Measurements from ENCODE around the gene RFX5. TPM values are rescaled to one million over a fixed set of nuclear protein-coding genes. Genes with fewer than 3 reads are reported as not detected.
A peak's percentile ranks its signal among the peaks of the same experiment; 100 is the strongest.

The RFX5 gene
- total RNA-seq, 1 donor from 2014 or later: 14.3 TPM

DNA sequence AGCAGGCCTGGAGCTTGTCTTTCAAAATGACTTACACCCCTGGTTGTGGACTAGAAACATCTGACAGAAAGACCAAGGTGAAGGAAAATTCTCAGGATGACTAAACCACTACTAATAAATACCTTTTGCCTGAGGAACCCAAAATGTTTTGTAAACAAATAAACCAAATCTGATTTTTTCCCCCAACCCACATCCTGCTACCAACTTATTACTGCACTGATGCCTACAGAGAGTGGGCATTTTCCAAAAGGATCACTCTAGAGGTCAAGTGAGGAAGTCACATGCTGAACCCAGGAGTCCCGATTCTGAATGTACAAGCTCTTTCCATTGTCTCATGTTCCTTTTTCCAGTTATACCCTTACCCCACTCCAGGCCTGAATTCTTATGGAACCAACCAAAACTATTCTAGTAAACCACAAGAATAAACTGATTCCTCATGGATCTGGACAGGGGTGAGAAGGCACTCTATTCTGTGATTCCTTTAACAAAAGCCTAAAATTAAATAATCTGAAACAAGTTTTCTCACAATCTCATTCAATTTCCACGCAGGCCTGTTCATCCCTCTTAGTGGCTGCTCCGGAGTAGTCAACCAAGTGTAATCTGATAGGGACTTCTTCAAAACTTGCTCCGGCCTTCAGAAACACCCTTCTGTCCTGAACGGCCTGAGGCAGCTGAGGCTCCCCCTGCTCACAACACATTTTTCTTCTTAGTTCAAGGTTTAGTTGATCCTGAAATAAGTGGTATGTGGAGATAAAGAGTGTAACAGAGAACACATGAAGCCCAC is 21.2 kb downstream of the RFX5 start:
- DNase-seq (ENCODE audit: low spot score in 2 of 2) (no peak), FAIRE-seq (no peak)

DNA sequence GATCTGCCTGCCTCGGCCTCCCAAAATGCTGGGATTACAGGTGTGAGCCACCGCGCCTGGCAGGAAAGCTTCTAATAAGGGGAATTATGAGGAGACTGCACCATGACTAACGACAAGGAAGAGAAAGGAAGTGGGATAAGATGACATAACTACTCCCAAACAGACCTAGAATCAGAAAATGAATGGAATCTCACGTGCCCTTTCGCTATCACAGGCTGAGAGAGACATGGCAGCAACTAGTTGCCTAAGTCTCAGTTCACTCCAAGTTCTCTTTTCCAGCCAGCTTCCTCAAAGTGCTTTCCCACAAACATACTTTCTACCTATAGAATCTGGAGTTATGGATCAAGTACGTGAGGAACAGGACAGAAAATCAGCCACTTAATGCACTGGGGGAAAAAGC is 21.8 kb downstream of the RFX5 start:
- no peak for FAIRE-seq
- no peak for DNase-seq (ENCODE audit: low spot score in 2 of 2)

DNA sequence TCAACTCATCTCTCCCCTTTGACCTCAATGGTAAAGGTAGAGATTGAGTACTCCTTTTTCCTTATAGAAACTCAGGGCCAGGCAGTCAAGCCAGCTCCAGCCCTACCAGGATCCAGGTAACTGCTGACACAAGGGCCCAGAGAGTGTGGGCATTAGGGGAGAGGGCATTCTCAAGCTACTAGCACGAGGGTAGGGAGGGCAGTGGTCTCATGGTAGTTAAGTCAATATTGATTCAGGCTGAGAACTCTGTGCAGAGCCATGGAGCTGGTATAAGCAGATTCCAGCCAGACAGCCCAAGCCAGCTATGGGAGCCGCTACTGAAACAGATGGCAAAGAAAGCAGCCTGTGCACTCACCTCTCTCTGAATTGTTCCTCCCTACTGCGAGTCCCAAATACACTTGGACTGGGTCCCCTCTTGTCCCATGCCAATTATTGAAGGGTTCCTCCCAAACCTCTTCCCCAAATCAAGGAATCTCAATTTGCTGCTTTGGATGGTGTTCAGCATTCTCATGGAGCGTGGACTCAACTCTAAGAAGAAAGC is 22.6 kb downstream of the RFX5 start:
- FAIRE-seq: no peak
- no peak for DNase-seq (ENCODE audit: low spot score in 2 of 2)

DNA sequence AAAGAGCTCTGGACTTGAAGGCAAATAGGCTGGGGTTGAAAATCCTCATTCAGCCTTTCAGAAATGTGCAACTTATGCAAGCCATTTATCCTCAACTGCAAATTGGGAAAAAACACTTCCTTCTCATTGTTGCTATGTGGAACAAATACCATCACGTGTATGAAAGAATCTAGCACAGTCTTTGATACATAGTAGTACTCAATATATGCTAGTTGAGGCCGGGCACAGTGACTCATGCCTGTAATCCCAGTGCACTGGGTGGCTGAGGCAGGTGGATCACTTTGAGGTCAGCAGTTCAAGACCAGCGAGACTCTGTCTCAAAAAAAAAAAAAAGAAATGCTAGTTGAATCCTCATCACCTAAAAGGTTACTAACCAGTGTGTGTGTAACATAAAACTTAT is 28.1 kb downstream of the RFX5 start:
- no peak for DNase-seq (ENCODE audit: low spot score in 2 of 2)
- no peak for FAIRE-seq

DNA sequence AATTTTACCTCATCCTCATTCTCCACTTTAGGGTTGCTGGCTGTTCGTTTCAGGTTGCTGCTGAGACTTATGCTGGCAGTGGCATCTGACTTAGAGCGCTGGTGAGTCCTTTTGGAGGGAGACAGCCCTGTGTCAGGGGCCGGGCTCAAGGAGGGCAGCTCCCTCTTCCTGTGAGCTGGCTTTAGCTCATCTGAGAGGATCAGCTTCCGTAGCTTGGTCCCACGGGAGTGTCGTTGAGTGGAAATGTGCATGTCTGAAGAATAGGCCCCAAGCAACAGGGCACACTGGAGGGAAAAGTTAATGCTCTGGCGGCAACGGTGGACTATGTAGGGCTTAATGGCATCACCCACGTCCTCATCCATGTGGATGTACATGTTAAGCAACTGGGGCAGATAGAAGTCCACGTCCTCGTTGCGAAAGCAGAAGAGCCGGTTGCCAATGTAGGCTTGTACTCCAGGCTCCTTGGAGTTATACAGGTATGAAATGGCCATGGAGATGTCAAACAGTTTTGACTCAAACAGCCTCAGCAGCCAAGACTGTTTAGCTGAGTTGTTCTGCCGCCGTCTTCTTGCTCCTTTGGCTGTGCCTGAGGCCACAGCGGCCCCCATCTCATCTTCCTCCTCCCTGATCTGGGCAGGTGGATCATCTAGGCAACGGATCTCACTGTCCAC is 31.4 kb downstream of the RFX5 start:
- DNase-seq (ENCODE audit: low spot score in 2 of 2) (no peak), FAIRE-seq (no peak)

DNA sequence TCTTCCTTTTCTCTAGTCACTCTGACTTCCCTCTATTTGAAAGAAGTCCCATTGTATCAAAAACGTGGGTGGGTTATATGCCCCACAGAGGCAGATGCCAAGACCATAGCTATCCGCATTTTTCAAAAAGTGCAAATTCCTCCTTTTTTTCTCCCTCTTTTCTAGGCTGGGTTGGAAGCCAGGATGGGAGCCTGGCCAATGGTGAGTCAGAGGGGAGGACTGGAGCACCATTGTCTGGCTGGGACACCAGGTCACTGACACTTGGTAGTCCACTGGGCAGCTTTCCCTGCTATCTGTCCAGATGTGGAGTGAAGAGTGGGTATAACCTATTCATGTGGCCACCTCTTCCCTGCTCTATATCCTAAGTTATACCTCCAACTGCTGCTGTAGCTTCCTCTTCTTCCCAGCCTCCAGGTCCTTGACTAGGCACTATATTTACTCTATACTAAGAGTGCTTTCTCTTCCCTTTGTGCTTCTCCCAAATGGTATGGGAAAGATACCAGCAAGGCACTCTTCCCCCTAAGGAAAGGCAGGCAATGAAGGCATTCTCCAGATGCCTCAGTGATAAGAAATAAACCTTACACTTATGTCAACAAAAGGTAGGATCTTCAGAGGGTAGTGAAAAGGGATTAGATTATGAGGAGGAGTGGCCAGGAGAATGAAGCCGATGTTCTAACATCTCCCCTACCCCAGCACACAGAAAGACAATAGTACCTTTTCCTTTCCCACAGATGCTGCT is 32.7 kb downstream of the RFX5 start:
- FAIRE-seq (no peak), DNase-seq (ENCODE audit: low spot score in 2 of 2) (peak; percentile 66 to 73)

- no peak for DNase-seq (ENCODE audit: low spot score in 2 of 2)
- no peak for FAIRE-seq
Measured at GRCh38 chr1:151313501-151313900, 33.6 kb downstream of the RFX5 start.

DNA sequence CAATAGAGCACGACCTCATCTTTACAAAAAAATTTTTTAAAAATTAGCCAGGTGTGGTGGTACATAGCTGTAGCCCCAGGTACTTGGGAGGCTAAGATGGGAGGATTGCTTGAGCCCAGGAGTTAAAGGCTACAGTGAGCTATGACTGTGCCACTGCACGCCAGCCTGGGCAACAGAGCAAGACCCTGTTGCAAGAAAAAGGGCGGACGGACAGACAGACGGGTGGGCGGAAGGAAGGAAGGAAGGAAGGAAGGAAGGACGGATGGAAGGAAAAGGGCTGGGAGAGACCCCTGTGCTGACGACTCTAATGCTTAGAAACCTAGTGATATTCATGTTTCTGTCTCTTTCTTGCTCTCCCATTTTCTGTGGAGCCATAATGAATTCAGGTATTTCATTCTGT is 34.2 kb downstream of the RFX5 start:
- DNase-seq (ENCODE audit: low spot score in 2 of 2): no peak
- no peak for FAIRE-seq

- FAIRE-seq (no peak), DNase-seq (ENCODE audit: low spot score in 2 of 2) (no peak)
Measured at GRCh38 chr1:151312411-151312810, 34.6 kb downstream of the RFX5 start.

- FAIRE-seq: no peak
- DNase-seq (ENCODE audit: low spot score in 2 of 2): peak in 1 of 2 donors; percentile 64
Measured at GRCh38 chr1:151311589-151312331, 35.3 kb downstream of the RFX5 start.

DNA sequence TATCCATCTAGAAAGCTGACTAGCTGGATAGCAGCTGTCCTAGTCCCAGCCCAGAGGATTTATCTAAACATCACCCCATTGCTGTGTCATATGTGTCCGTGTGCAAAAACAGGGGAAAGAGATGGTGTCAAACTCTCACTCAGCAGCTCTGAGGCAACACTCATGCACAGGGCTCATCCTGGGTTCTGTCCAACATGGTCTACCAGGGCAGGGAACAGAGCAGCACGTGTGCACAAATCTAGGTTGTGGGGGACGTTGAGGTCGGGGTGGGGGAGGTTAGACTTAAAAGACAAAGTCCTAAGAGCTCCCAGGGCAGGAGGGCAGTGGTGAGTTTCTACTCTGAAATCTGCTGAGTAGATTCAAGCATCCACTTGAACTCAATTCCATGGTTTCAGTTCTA is 36.0 kb downstream of the RFX5 start:
- FAIRE-seq: no peak
- no peak for DNase-seq (ENCODE audit: low spot score in 2 of 2)

DNA sequence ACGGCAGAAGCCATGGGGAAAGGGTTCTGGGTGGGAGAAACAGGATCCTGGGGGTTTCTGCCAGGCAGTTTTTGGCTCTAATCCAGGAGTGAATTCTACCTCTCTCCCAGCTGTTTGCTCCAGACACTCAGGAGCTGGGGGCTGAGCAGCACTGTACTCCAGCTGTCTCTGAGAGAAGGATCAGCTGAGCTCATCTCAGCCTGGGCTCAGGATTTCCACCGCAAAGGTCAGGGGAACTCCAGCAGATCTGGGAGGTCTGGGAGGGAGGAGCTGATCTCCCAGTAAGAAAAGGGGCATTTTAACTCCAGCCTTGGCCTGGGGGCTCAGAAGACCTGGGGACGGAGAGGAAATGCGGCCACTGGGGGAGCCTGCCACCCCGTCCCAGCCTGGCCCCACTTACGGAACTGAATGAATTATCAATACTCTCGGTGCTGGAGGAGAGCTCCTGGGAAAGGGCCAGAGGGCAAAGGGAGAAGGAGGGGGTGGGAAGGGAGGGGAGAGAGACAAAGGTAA is 37.2 kb downstream of the RFX5 start:
- DNase-seq (ENCODE audit: low spot score in 2 of 2): no peak
- no peak for FAIRE-seq

- DNase-seq (ENCODE audit: low spot score in 2 of 2): peak; percentile 58 to 65
- FAIRE-seq: no peak
Measured at GRCh38 chr1:151294742-151295462, 52.1 kb downstream of the RFX5 start.

GRCh38 chr1:151293093-151293492 is 54.0 kb downstream of the RFX5 start:
- DNase-seq (ENCODE audit: low spot score in 2 of 2): no peak
- no peak for FAIRE-seq

- peak in 1 of 2 donors; percentile 14 for DNase-seq (ENCODE audit: low spot score in 2 of 2)
- no peak for FAIRE-seq
Measured at GRCh38 chr1:151292207-151293030, 54.6 kb downstream of the RFX5 start.

DNA sequence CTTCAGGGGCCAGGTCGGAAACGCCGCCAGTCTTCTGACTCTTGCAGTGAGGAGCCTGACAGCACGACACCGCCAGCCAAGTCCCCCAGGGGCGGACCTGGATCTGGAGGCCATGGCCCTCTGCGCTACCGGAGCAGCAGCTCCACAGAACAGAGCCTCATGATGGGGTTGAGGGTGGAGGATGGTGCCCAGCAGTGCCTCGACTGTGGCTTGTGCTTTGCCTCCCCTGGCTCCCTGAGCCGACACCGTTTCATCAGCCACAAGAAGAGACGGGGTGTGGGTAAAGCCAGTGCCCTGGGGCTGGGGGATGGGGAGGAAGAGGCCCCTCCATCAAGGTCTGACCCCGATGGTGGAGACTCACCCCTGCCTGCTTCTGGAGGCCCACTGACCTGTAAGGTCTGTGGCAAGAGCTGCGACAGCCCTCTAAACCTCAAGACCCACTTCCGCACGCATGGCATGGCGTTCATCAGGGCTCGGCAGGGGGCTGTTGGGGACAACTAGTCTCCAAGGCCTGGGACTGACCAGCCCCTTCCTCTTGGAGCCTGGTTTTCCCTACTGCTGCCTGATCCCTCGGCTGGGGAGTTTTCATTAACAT is 56.2 kb downstream of the RFX5 start:
- no peak for DNase-seq (ENCODE audit: low spot score in 2 of 2)
- no peak for FAIRE-seq
